Thyroid gland (tissue), 4 donors: ENCODE results near the gene TGFBR3.

ENCODE experiments used
- CTCF ChIP-seq, 6 experiments: fragments of 200-600 bp in 3 of 6; fragments of 450-650 bp in 3 of 6; sonication (generic) in 3 of 6; IDR thresholded peaks; one replicate each; pipeline ENCODE4 v1.5.1; 2016 to 2019; ENCODE audit warnings: antibody characterized with exemption in 6 of 6, mild to moderate bottlenecking in 2 of 6, inconsistent platforms in 1 of 6, moderate library complexity in 1 of 6
- POLR2A ChIP-seq, 2 donors: fragments of 450-650 bp; IDR thresholded peaks; one replicate each; pipeline ENCODE4 v1.6.1; 2017; ENCODE audit warnings: antibody characterized with exemption in 2 of 2, mild to moderate bottlenecking in 2 of 2, moderate library complexity in 1 of 2

- TF ChIP-seq POLR2A (IDR thresholded peaks at IDR 0.05), result no peak
- peak in 1 of 6 experiments; percentile 19 for TF ChIP-seq CTCF (IDR thresholded peaks at IDR 0.05)
These were observed 49.5 kb downstream of the TGFBR3 start for GRCh38 chr1:91836331-91837040.
